NCI-H2081 treated with DMSO at 0.1 percent for 48 hours (cell line): Measurements from ENCODE around the gene DHRS2.
"Not testable (repeated sequence)": the region's sequence is repeated elsewhere in the genome, so short reads cannot be mapped to it uniquely, and the experiment has no call there.

Source experiments
- DNase-seq: peaks from one replicate; lab custom pipeline; 2025; lab: John Stamatoyannopoulos, UW

The DHRS2 gene

GRCh38 chr14:23636317-23637211, at the start of gene DHRS2:
DHRS2 (plus strand) TSS chr14:23636364; CDS start chr14:23638865, 2,501 bp downstream.
- no peak for DNase-seq

GRCh38 chr14:23588884-23589598, 47.1 kb upstream of the DHRS2 start:
- DNase-seq, result peak; percentile 63

DNA sequence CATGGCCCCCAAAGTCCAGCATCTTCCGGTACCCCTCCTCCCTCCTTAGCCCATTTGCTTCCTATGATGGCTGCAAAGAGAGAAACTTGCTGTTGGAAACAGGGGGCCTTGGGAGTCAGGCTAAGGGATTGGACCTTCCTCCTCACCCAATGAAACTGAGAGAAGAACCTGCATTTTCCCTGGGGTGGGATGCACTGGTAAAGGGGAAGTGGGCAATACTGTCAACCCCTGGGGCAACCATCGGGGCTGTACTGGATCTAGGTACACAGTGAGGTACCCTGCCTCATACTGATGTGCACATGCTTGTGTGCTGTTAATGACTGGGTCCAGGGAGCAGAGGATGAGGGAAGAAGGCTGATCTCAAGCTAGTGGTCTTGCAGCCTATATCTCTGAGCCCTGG, 46.6 kb upstream of the DHRS2 start:
- no peak for DNase-seq

DNA sequence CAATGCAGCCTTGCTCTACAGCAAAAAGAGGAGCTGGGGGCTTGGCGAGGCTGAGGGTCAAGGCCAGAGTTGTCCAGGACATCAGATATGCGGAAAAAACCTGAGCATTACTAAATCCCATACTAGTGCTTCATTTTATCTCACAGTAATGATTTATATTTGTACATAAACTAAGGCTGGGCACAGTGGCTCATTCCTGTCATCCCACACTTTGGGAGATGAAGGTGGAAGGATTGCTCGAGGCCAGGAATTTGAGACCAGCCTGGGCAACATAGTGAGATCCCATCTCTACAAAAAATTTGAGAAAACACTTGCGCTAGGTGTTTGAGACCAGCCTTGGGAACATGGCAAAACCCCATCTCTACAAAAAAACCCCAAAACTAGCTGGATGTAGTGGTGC, 46.0 kb upstream of the DHRS2 start:
- no peak for DNase-seq

DNA sequence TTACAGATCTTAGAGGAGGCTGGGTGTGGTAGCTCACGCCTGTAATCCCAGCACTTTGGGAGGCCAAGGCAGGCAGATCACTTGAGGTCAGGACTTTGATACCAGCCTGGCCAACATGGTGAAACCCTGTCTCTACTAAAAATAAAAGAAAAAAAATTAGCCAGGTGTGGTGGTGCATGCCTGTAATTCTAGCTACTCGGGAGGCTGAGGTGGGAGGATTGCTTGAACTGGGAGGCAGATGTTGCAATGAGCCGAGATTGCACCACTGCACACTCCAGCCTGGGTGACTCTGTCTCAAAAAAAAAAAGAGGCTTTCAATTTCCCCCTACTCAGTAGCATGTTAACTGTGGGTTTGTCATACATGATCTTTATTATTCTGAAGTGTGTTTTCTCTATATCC, 42.0 kb upstream of the DHRS2 start:
- DNase-seq, result not testable (repeated sequence)

GRCh38 chr14:23600322-23600707, 35.8 kb upstream of the DHRS2 start:
- DNase-seq, result no peak

- DNase-seq, result no peak
Measured at GRCh38 chr14:23600806-23601205, 35.4 kb upstream of the DHRS2 start.

DNA sequence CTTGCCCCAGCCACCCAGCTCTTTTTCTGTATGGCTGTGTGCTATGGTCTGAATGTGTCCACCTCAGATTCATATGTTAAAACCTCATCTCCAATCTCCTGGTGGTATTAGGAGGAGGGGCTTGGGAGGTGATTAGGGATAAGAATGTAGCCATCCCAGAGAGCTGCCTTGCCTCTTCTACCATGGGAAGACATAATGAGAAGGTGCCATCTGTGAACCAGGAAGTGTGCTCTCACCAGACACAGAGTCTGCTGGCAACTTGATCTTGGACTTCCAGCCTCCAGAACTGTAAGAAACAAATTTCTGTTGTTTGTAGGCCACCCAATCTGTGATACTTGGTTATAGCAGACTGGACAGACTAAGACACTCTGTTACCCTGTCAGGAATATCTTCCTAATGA, 34.7 kb upstream of the DHRS2 start:
- no peak for DNase-seq

DNA sequence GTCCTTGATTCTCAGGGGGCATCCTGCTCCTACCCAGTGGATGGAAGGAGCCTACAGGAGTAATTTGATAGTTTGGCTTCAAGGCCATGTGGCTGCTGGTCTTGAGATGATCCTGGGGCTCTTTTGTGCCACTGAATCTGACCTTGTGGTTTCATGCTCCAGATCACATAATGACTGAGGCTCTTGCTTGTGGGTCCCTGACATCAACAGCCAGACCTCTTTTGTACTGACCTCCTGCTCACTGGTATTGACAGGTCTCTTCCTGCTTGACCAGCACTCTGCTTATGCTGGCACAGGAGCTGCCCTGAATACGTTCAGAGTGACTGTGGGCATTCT, 34.4 kb upstream of the DHRS2 start:
- DNase-seq, result no peak

- no peak for DNase-seq
Measured at GRCh38 chr14:23602181-23603095, 33.7 kb upstream of the DHRS2 start.

GRCh38 chr14:23603103-23603502, 33.1 kb upstream of the DHRS2 start:
- no peak for DNase-seq

- no peak for DNase-seq
Measured at GRCh38 chr14:23604148-23604547, 32.0 kb upstream of the DHRS2 start.

DNA sequence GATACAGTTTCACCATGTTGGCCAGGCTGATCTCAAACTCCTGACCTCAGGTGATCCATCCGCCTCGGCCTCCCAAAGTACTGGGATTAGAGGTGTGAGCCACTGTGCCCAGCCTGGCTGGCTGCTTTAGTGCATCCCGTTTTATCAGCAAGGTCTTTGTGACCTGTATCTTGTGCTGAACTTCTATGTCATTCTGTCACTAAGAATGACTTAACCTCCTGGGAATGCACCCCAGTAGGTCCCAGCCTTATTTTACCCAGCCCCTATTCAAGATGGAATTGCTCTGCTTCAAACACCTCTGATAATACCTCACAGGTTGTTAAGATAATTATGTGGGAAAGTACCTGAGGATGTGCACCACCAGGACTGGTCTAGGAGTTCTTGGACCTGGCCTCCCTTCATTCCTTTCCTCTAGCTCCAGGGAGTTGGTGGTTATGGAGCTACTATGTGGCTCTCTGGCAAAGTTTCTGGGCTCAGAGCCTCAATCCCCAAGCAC, 31.4 kb upstream of the DHRS2 start:
- DNase-seq, result no peak

GRCh38 chr14:23605931-23606585, 30.1 kb upstream of the DHRS2 start:
- DNase-seq, result no peak

GRCh38 chr14:23608454-23608853, 27.7 kb upstream of the DHRS2 start:
- no peak for DNase-seq

- no peak for DNase-seq
Measured at GRCh38 chr14:23609001-23609400, 27.2 kb upstream of the DHRS2 start.

DNA sequence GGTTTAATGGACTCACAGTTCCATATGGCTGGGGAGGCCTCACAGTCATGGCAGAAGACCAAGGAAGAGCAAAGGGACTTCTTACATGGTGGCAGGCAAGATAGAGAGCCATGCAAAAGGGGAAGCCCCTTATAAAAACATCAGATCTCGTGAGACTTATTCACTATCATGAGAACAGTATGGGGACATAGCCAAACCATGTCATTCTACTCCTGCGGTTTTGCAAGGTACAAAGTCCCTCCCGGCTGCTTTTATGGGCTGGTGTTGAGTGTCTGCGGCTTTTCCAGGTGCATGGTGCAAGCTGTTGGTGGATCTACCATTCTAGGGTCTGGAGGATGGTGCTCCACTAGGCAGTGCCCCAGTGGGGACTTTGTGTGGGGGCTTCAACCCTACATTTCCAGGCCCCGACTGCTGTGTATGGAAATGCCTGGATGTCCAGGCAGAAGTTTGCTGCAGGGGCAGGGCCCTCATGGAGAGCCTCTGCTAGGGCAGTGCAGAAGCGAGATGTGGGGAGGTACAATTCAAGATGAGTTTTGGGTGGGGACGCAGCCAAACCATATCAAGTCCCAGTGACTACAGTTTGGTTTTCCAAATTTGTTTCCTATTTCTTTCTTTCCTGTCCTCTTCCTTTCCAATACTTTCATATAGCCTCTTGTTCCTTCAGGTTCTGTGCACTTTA, 26.6 kb upstream of the DHRS2 start:
- DNase-seq, result not testable (repeated sequence)

DNA sequence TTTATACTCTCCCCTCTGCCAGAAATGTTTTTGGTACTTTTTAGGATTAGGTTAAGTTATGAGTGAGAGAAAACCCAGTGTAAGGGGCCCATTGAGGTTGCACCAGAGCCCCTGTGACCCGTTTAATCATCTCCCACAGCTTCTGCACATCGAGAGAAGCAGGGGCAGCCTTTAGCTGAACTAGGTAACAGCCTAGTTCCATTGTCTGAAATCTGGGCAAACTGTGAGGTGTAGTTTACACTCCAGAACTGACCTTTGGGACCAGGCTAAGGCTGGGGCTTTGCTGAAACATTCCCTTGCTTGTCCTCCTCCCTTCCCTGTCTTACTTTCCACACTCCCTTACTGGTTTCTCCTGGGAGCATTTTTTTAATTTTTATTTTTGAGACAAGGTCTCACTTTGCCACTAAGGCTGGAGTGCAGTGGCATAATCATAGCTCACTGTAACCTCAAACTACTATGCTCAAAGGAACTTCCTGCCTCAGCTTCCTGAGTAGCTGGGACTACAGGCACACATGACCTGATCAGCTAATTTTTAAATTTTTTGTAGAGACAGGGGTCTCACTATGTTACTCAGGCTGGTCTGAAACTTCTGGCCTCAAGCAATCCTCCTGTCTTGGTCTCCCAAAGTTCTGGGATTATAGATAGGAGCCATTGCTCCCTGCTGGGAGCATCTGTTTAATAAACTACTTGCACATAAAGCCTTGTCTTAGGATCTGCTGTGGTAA, 25.9 kb upstream of the DHRS2 start:
- no peak for DNase-seq

DNA sequence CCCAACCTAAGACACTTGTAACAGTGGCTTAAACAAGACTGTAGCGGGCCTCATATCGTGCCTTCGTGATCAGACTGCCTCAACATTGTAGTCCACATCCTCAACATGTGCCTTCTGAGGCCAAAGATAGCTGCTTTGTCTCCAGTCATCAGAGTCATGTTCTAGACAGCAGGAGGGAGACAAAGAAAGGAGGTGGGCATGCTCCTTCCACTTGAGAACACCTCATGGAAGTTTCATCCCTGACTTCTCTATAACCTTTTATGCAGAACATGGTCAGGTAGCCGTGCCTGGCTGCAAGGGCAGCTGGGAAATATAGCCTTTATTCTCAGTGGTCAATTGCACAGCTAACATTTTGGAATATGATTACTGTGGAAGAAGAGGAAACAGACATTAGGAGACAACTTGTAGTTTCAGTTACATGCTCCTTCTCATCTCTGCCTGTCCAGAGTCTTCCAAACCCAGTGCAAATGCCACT, 25.3 kb upstream of the DHRS2 start:
- no peak for DNase-seq

DNA sequence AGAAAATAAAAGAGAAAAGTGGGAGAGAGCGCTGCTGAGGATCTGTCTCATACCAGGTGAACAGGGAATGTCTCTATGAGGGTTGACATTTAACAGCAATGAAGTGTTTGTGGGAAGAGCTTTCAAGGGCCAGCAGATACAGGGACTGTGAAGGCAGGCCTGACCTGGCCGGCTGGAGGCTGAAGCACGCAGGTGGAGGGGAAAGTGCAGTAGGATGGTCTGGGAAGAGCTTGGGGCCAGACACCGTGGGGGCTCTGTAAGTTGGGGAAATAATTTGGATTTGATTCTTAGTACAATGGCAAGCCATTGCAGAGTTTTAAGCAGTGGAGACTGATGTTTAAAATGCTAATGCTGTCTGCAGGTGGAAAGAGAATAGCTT, 23.8 kb upstream of the DHRS2 start:
- no peak for DNase-seq
